Naive thymus-derived CD4-positive, alpha-beta T cell (primary cell): ENCODE measurements around the gene KSR2. TPM values are rescaled to one million over a fixed set of nuclear protein-coding genes. Genes with fewer than 3 reads are reported as not detected.

Experiments
- ATAC-seq: fragments of 150-1000 bp; cut with Tn5 transposase; 2 replicates; pipeline ENCODE4 v1.10.0; 2021; ENCODE audit warnings: mild to moderate bottlenecking, moderate library complexity
- CTCF ChIA-PET: fragments of 350-600 bp; sonication (Branson Sonifier 250); formaldehyde crosslinking; loops from one replicate; lab custom pipeline; 2021; ENCODE audit warnings: antibody characterized with exemption; lab: Charles Lee
- POLR2A ChIA-PET: fragments of 350-600 bp; sonication (Branson Sonifier 250); formaldehyde crosslinking; loops from one replicate; lab custom pipeline; 2021; ENCODE audit warnings: antibody characterized with exemption, inconsistent platforms; lab: Charles Lee
- DNase-seq, 9 donors: peaks; one replicate each; pipeline versions ENCODE4 v3.0.0 to v3.0.0-alpha.2; 2020 to 2022; ENCODE audit warnings: mixed read lengths in 1 of 9
- H3K27ac ChIP-seq: one replicate; pipeline ENCODE4 v1.7.0; 2013; ENCODE audit warnings: mild to moderate bottlenecking, low read depth, low read length, moderate library complexity
- H3K27me3 ChIP-seq, 2 donors: one replicate each; pipeline ENCODE4 v1.7.0; 2013; ENCODE audit warnings: low read length in 2 of 2, mild to moderate bottlenecking in 2 of 2, moderate library complexity in 2 of 2; ENCODE audit not compliant: control insufficient read depth in 2 of 2, insufficient read depth in 2 of 2
- H3K36me3 ChIP-seq, 3 experiments: 1 replicate in 2 of 3; 2 replicates in 1 of 3; pipeline ENCODE4 v1.7.0; 2013; ENCODE audit warnings: low read length in 3 of 3, mild to moderate bottlenecking in 3 of 3, moderate library complexity in 1 of 3; ENCODE audit not compliant: insufficient read depth in 3 of 3, control insufficient read depth in 2 of 3
- H3K4me1 ChIP-seq, 2 donors: one replicate each; pipeline ENCODE4 v1.7.0; 2013; ENCODE audit warnings: low read length in 2 of 2, mild to moderate bottlenecking in 2 of 2, moderate library complexity in 1 of 2; ENCODE audit not compliant: control insufficient read depth in 2 of 2, insufficient read depth in 2 of 2
- H3K4me3 ChIP-seq: 2 replicates; pipeline ENCODE4 v1.7.0; 2013; ENCODE audit warnings: mild to moderate bottlenecking, low read length
- H3K9me3 ChIP-seq, 3 experiments: 1 replicate in 2 of 3; 2 replicates in 1 of 3; pipeline ENCODE4 v1.7.0; 2013; ENCODE audit warnings: low read length in 3 of 3; ENCODE audit not compliant: control insufficient read depth in 2 of 3
- H3K27ac Mint-ChIP-seq, 9 donors: one replicate each; pipeline ENCODE4 v1.8.0; 2020 to 2022; ENCODE audit warnings: mixed read lengths in 9 of 9, mild to moderate bottlenecking in 8 of 9, moderate library complexity in 5 of 9, inconsistent platforms in 2 of 9
- H3K27me3 Mint-ChIP-seq, 5 donors: one replicate each; pipeline ENCODE4 v1.8.0; 2021 to 2022; ENCODE audit warnings: mixed read lengths in 5 of 5, mild to moderate bottlenecking in 1 of 5
- H3K36me3 Mint-ChIP-seq, 5 donors: one replicate each; pipeline ENCODE4 v1.8.0; 2020 to 2022; ENCODE audit warnings: mixed read lengths in 5 of 5, mild to moderate bottlenecking in 3 of 5, inconsistent platforms in 1 of 5
- H3K4me1 Mint-ChIP-seq, 7 donors: one replicate each; pipeline ENCODE4 v1.8.0; 2020 to 2022; ENCODE audit warnings: mixed read lengths in 7 of 7, mild to moderate bottlenecking in 3 of 7, inconsistent platforms in 1 of 7
- H3K4me3 Mint-ChIP-seq, 10 donors: one replicate each; pipeline ENCODE4 v1.8.0; 2020 to 2022; ENCODE audit warnings: mild to moderate bottlenecking in 10 of 10, mixed read lengths in 10 of 10, moderate library complexity in 6 of 10, inconsistent platforms in 2 of 10
- H3K9me3 Mint-ChIP-seq, 11 donors: one replicate each; pipeline ENCODE4 v1.8.0; 2020 to 2022; ENCODE audit warnings: mixed read lengths in 11 of 11, mild to moderate bottlenecking in 4 of 11, inconsistent platforms in 1 of 11, moderate library complexity in 1 of 11
- intact Hi-C, 2 donors: fragments of 100-400 bp; cut with micrococcal nuclease; formaldehyde crosslinking; loops; one replicate each; pipeline ENCODE4 v1.15.1; 2023
- polyA plus RNA-seq, 2 donors: library from polyadenylated mRNA; unstranded; fragments of 300-500 nt; fragmentation: Illumina TruSeq; gene quantifications; one replicate each; pipeline ENCODE4 v1.2.3, GENCODE V29; 2021
- total RNA-seq, 6 experiments: library from RNA in 5 of 6; stranded (reverse) in 5 of 6; gene quantifications; 1 replicate in 5 of 6; 2 replicates in 1 of 6; pipeline ENCODE4 v1.2.3 and lab custom pipeline; 2021 to 2026

KSR2 gene
- total and polyA plus RNA-seq, 7 experiments from 2014 or later = 0.03 to 0.07 TPM; not detected in 5

- intact Hi-C loops = no loop called here
- DNase-seq (no peak), ATAC-seq (no peak)
- CTCF ChIA-PET = no interaction called here
- H3K36me3 ChIP-seq = no peaks in the 10 kb centered on the region
- H3K9me3 ChIP-seq = peaks cover 0 to 19% (median 5%) of the 10 kb centered on the region in 3 experiments
- Mint-ChIP-seq H3K9me3 (peaks cover 0 to 32% (median 9%) of the 10 kb centered on the region in 11 donors), H3K27me3 (peaks cover 0 to 4% (median 0%) of the 10 kb centered on the region in 5 donors), H3K36me3 (no peaks in the 10 kb centered on the region), H3K27ac (no peak overlapping the region), H3K4me3 (no peak overlapping the region), H3K4me1 (no peaks in the 10 kb centered on the region)
- H3K4me3 ChIP-seq = no peak overlapping the region
- H3K27me3 ChIP-seq = no peaks in the 10 kb centered on the region
- H3K27ac ChIP-seq = no peak overlapping the region
- no peaks in the 10 kb centered on the region for H3K4me1 ChIP-seq
- POLR2A ChIA-PET = no interaction called here
These were observed 376.0 kb downstream of the KSR2 start for GRCh38 chr12:117592588-117593305.

- peaks cover 0 to 19% (median 5%) of the 10 kb centered on the region in 3 experiments for H3K9me3 ChIP-seq
- H3K4me1 Mint-ChIP-seq = no peaks in the 10 kb centered on the region
- no peaks in the 10 kb centered on the region for H3K27me3 ChIP-seq
- DNase-seq = no peak
- peaks cover 0 to 11% (median 11%) of the 10 kb centered on the region in 5 donors for H3K27me3 Mint-ChIP-seq
- H3K9me3 Mint-ChIP-seq = peaks cover 0 to 24% (median 9%) of the 10 kb centered on the region in 11 donors
- no peaks in the 10 kb centered on the region for H3K4me1 ChIP-seq
- no peak overlapping the region for H3K4me3 Mint-ChIP-seq
- H3K36me3 Mint-ChIP-seq = no peaks in the 10 kb centered on the region
- no peak overlapping the region for H3K27ac ChIP-seq
- H3K36me3 ChIP-seq = no peaks in the 10 kb centered on the region
- no peak overlapping the region for H3K27ac Mint-ChIP-seq
- ChIA-PET POLR2A (no interaction called here), CTCF (no interaction called here)
- no peak overlapping the region for H3K4me3 ChIP-seq
- no peak for ATAC-seq
- intact Hi-C loops = no loop called here
These were observed 377.8 kb downstream of the KSR2 start for GRCh38 chr12:117590999-117591398.

GRCh38 chr12:117590386-117590785, 378.4 kb downstream of the KSR2 start:
- Histone ChIP-seq H3K36me3 (no peaks in the 10 kb centered on the region), H3K9me3 (peaks cover 0 to 19% (median 5%) of the 10 kb centered on the region in 3 experiments), H3K27ac (no peak overlapping the region), H3K27me3 (no peaks in the 10 kb centered on the region), H3K4me1 (no peaks in the 10 kb centered on the region), H3K4me3 (no peak overlapping the region)
- H3K27me3 Mint-ChIP-seq = peaks cover 0 to 15% (median 13%) of the 10 kb centered on the region in 5 donors
- no peaks in the 10 kb centered on the region for H3K4me1 Mint-ChIP-seq
- DNase-seq (no peak), ATAC-seq (no peak)
- POLR2A ChIA-PET = no interaction called here
- intact Hi-C loops = no loop called here
- CTCF ChIA-PET = no interaction called here
- no peaks in the 10 kb centered on the region for H3K36me3 Mint-ChIP-seq
- H3K9me3 Mint-ChIP-seq = peaks cover 0 to 23% (median 9%) of the 10 kb centered on the region in 11 donors
- no peak overlapping the region for H3K4me3 Mint-ChIP-seq
- no peak overlapping the region for H3K27ac Mint-ChIP-seq

GRCh38 chr12:117589021-117589420, 379.8 kb downstream of the KSR2 start:
- H3K36me3 ChIP-seq = no peaks in the 10 kb centered on the region
- Mint-ChIP-seq H3K27ac (no peak overlapping the region), H3K4me3 (no peak overlapping the region), H3K27me3 (peaks cover 0 to 20% (median 13%) of the 10 kb centered on the region in 5 donors), H3K36me3 (no peaks in the 10 kb centered on the region), H3K9me3 (peaks cover 0 to 23% (median 9%) of the 10 kb centered on the region in 11 donors), H3K4me1 (no peaks in the 10 kb centered on the region)
- intact Hi-C loops = loop anchor here (2.0 to 10.0 kb wide), 3 partner anchors 246 to 884 kb away; no protein-coding TSS in a partner anchor
- H3K4me1 ChIP-seq = no peaks in the 10 kb centered on the region
- ATAC-seq (no peak), DNase-seq (no peak)
- peaks cover 0 to 19% (median 5%) of the 10 kb centered on the region in 3 experiments for H3K9me3 ChIP-seq
- no peaks in the 10 kb centered on the region for H3K27me3 ChIP-seq
- ChIA-PET CTCF (no interaction called here), POLR2A (no interaction called here)
- H3K27ac ChIP-seq = no peak overlapping the region
- H3K4me3 ChIP-seq = no peak overlapping the region

- CTCF ChIA-PET = no interaction called here
- Histone ChIP-seq H3K4me1 (no peaks in the 10 kb centered on the region), H3K36me3 (no peaks in the 10 kb centered on the region), H3K27me3 (no peaks in the 10 kb centered on the region), H3K27ac (no peak overlapping the region), H3K9me3 (peaks cover 0 to 19% (median 5%) of the 10 kb centered on the region in 3 experiments), H3K4me3 (no peak overlapping the region)
- intact Hi-C loops = loop anchor here (1.0 to 10.0 kb wide), 5 partner anchors 220 to 883 kb away; no protein-coding TSS in a partner anchor
- H3K27ac Mint-ChIP-seq = no peak overlapping the region
- peaks cover 0 to 23% (median 9%) of the 10 kb centered on the region in 11 donors for H3K9me3 Mint-ChIP-seq
- H3K27me3 Mint-ChIP-seq = peaks cover 5 to 32% (median 13%) of the 10 kb centered on the region in 5 donors
- DNase-seq = peak in 3 of 9 donors; percentile 3 to 53 (median 5)
- no peak overlapping the region for H3K4me3 Mint-ChIP-seq
- ATAC-seq = peak; percentile 46
- POLR2A ChIA-PET = no interaction called here
- H3K36me3 Mint-ChIP-seq = no peaks in the 10 kb centered on the region
- no peaks in the 10 kb centered on the region for H3K4me1 Mint-ChIP-seq
These were observed 381.0 kb downstream of the KSR2 start for GRCh38 chr12:117587631-117588287.

- Mint-ChIP-seq H3K27ac (no peak overlapping the region), H3K4me3 (no peak overlapping the region), H3K36me3 (no peaks in the 10 kb centered on the region), H3K9me3 (peaks cover 0 to 4% (median 0%) of the 10 kb centered on the region in 11 donors), H3K4me1 (no peaks in the 10 kb centered on the region), H3K27me3 (peaks cover 5 to 43% (median 14%) of the 10 kb centered on the region in 5 donors)
- no peaks in the 10 kb centered on the region for H3K4me1 ChIP-seq
- DNase-seq = no peak
- no peaks in the 10 kb centered on the region for H3K36me3 ChIP-seq
- CTCF ChIA-PET = no interaction called here
- peaks cover 0 to 3% of the 10 kb centered on the region in 2 donors for H3K27me3 ChIP-seq
- no peaks in the 10 kb centered on the region for H3K9me3 ChIP-seq
- H3K27ac ChIP-seq = no peak overlapping the region
- intact Hi-C loops = loop anchor here (10.0 kb wide), 2 partner anchors 251 to 879 kb away; no protein-coding TSS in a partner anchor
- H3K4me3 ChIP-seq = no peak overlapping the region
- POLR2A ChIA-PET = no interaction called here
- ATAC-seq = no peak
These were observed 385.0 kb downstream of the KSR2 start for GRCh38 chr12:117583677-117584225.
